ENCODE measurements around the gene PAX3.

DNA sequence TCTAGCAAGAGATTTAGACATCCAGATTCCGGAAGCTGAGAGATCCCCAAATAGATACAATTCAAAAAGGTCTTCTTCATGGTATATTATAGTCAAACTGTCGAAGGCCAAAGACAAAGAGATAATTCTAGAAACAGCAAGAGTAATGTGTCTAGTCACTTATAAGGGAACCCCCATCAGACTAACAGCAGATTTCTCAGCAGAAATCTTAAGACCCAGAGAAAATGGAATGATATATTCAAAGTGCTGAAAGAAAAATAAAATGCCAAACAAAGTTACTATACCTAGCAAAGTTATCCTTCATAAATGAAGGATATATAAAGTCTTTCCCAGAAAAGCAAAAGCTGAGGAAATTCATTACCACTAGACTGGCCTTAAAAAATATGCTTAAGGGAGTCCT, 36.1 kb upstream of the PAX3 start:
- TF ChIP-seq EZH2phosphoT487 (IDR thresholded peaks at IDR 0.05; ENCODE audit: insufficient read depth, low read depth) (no peak), EZH2 (IDR thresholded peaks at IDR 0.05; ENCODE audit: insufficient read depth, poor library complexity, severe bottlenecking) (no peak)
